GM04503 (cell line): ENCODE data around the gene SWSAP1.
A peak's percentile ranks its signal among the peaks of the same experiment; 100 is the strongest.
"Not testable (repeated sequence)": the region's sequence is repeated elsewhere in the genome, so short reads cannot be mapped to it uniquely, and the experiment has no call there.

Experiments used
- DNase-seq: peaks from one replicate; pipeline ENCODE4 v3.0.0-alpha.2; 2012; ENCODE audit warnings: low read depth

SWSAP1 gene

DNA sequence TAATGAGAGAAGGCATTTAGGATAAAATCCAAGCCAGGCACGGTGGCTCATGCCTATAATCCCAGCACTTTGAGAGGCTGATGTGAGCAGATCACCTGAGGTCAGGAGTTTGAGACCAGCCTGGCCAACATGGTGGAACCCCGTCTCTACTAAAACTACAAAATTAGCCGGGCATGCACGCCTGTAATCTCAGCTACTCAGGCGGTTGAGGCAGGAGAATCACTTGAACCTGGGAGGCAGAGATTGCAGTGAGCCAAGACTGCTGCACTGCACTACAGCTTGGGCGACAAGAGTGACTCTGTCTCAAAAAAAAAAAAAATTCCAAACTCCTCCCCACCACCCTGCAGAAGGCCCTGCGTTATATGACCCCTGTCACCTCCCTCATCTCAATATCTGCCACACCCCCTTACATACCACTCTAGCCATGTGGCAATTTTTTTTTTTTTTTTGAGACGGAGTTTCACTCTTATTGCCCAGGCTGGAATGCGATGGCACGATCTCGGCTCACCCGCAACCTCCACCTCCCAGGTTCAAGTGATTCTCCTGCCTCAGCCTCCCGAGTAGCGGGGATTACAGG is 4.9 kb downstream of the SWSAP1 start:
- DNase-seq: not testable (repeated sequence)

DNA sequence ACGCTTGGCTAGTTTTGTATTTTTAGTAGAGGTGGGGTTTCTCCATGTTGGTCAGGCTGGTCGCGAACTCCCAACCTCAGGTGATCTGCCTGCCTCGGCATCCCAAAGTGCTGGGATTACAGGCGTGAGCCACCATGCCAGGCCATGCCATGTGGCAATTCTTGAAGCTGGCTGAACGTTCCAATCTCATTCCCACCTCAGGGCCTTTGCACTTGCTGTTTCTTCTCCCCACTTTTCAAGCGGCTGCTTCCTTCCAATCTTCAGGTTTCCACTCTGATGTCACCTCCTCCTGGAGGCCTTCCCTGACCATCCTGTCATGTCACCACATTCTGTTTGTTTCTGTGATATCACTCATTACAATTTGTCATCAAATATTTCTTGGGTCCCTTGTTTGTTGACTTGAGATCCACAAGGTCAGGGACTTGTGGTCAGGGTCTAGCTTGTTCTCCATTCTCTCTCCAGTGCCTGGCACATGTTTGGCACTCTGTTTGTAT is 5.4 kb downstream of the SWSAP1 start:
- DNase-seq: no peak

GRCh38 chr19:11380653-11381537 is 6.4 kb downstream of the SWSAP1 start:
- peak; percentile 73 for DNase-seq

DNA sequence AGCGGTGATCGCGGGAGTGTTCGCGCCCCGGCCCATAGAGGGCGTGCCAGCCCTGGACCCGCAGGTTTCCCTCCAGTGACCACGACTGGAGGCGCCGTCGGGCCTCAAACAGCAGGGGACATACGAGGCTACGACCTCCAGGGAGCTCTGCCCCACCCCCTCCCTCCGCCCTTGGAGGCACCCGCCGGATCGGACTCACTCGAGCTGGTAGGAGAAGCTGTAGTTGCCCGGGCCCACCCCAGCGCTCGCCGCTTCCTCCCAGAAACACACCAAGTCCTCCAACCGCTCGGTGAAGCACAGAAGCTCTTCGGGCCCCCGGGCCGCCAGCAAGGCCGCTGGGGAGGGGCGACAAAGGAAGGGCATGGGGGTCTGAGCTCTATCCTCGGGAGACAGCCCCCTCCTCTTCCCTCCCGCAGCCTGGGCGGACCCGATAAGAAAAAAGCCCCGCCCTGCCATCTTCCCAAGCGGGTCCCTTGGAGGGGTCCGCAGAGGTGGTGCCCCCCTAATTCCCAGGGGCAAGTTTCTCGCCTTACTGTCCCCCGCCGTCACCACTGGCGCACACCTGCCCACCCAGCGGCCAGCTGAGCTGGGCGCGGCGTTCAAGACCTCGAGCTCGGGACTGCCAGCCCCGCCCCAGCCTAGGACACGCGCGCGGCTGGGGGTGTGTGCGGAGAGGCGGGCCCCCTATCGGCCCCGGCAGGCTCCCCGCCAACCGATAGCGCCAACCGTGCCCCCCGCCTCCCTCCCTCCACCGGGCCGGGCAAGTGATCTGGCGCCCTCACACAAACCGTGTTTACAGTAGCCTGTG is 8.6 kb downstream of the SWSAP1 start:
- DNase-seq: no peak

- DNase-seq: no peak
These were observed 9.2 kb downstream of the SWSAP1 start for GRCh38 chr19:11383706-11384048.

DNA sequence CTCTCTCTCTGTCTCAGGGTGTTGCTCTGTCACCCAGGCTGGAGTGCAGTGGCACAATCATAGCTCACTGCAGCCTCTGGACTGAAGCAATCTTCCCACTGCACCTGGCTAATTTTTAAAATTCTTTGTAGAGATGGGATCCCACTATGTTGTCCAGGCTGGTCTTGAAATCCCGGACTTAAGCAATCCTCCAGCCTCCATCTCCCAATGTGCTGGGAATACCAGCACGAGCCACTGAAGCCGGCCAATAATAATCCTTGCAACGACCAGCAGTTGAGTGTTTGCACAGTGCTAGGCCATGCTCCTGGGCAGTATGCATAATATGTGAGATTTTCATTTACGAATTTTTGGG is 10.3 kb downstream of the SWSAP1 start:
- no peak for DNase-seq

DNA sequence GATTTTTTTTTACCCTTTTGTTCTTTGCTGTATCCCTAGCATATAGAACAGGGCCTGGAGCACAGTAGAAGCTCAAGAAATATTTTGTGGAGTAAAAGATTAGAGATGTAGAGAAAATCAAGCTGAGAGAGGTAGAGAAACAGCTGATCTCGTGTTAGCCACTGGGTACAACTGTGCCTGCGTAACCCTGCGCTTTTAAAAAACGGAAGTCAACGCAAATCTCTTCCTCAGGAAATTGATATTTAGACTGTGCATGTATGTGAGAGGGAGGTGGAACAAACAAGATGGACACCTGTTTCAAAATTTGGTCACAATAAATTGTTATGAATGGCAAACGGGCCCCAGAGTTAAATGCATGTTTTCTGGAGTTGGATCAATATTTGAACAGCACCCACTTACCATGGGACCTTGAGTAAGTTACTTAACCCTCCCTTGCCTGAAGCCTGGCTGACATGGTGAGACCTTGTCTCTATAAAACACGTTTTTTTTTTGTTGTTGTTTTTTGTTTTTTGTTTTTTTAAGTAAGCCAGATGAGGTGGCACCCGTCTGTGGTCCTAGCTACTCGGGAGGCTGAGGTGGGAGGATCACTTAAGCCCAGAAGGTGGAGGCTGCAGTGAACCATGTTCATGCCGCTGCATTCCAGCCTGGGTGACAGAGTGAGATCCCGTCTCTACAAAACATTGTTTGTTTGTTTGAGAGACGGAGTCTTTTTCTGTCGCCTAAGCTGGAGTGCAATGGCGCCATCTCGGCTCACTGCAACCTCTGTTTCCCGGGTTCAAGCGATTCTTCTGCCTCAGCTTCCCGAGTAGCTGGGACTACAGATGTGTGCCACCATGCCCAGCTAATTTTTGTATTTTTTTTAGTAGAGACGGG is 12.9 kb downstream of the SWSAP1 start:
- no peak for DNase-seq

- DNase-seq: no peak
These were observed 15.9 kb downstream of the SWSAP1 start for GRCh38 chr19:11390359-11390758.

DNA sequence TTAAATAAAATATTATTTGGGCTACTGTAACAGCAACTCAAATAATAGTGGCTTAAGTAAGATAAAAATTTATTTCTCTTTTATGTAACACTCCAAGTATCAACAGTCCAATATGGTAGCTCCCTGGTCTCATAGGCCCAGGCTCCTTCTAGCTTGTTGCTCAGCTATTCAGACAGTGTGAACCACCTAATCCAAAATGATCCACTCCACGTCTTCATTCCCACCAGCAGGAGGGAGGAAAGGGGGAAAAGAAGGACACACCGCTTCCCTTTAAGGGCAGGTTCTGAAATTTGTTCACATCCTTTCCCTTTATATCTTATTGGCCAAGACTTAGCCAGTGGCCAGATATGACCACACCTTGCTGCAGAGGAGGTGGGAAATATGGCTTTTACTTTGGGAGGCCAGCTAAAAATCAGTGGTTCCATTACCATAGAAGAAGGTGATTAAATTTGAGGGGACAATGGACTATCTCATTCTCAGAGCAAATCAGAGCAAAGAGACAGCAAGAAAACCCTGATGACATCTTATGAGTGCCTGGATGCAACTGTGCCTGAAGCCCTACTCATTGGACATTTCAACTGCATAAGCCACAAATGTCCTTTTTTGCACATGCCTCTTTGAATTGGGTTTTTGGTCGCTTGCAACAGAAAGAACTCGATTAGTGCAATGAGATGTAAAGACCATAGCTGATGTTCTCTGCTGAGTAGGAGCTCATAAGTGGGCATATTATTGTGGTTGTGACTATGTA is 16.6 kb downstream of the SWSAP1 start:
- DNase-seq: no peak

DNA sequence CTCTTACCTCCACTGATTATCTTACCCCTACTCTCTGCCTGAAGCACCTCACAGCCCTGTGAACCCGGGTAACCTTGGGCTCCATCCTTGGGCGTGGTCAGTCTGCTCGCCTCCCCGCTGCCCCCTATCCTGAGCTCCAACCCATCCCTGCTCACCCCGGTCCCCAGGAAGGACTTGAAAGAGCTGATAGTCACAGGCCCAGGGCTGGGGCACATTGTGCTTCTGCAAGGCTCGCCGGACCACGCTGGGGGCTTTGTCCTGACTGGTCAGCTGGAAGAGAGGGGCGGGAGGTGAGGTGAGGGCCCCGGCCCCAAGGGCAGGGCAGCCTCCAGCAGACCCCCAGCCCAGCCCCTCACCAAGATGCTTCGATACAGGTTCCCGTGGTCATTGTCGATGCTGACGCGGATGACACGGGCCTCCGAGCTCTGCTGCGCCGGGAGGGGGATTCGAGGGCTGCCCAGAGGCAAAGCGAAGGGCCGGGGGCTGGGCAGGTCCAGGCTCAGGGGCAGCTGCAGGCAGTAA is 22.7 kb downstream of the SWSAP1 start:
- no peak for DNase-seq

GRCh38 chr19:11399667-11400066 is 25.2 kb downstream of the SWSAP1 start:
- no peak for DNase-seq

DNA sequence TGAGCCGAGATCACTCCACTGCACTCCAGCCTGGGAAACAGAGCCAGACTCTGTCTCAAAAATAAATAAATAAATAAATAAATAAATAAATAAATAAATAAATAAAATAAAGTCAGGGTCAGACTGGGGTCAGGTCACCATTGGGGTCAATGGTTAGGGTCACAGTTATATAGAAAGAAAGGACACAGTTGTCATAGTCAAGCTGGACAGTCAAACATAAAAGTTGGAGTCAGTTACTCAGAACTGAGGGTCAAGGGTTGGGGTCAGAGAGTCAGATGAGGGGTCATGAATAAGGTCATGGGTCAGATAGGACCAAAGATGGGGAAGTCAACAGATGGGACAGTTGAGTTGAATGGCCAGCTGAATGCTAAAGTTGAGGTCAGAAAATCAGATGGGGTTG is 26.3 kb downstream of the SWSAP1 start:
- no peak for DNase-seq

DNA sequence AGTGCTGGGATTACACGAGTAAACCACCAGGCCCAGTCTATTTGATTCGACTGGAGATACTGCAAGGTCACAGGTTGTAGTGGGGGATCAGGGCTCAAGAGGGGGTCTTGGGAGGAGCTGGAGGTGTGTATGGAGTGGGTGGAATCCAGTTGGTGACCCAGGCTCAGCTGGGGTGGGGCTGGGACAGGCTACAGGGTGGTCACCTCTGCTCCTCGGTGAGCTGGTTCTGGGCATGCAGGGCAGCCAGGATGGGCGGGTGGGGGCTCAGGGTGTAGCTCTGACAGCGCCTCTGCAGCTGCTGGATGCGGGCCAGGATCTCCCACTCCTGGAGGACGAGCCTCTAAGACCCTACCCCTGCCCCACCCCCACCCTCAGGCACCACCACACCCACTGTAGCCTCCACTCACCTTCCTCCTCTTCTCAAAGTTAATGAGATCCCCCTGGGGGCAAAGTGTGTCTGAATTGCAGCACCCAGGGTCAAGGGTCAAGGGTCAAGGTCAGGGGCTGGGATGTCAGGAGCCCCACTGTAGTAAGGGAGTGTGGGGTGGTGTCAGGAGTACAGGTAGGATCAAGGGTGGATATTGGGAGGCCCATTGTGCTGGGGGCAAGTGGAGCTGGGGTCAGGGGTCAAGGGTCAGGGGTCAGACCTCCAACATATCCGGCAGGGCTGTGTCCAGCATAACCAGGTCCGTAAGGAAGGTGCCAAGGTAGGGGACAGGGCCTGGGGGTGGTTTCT is 27.5 kb downstream of the SWSAP1 start:
- no peak for DNase-seq

- DNase-seq: no peak
These were observed 30.2 kb downstream of the SWSAP1 start for GRCh38 chr19:11404588-11405222.

DNA sequence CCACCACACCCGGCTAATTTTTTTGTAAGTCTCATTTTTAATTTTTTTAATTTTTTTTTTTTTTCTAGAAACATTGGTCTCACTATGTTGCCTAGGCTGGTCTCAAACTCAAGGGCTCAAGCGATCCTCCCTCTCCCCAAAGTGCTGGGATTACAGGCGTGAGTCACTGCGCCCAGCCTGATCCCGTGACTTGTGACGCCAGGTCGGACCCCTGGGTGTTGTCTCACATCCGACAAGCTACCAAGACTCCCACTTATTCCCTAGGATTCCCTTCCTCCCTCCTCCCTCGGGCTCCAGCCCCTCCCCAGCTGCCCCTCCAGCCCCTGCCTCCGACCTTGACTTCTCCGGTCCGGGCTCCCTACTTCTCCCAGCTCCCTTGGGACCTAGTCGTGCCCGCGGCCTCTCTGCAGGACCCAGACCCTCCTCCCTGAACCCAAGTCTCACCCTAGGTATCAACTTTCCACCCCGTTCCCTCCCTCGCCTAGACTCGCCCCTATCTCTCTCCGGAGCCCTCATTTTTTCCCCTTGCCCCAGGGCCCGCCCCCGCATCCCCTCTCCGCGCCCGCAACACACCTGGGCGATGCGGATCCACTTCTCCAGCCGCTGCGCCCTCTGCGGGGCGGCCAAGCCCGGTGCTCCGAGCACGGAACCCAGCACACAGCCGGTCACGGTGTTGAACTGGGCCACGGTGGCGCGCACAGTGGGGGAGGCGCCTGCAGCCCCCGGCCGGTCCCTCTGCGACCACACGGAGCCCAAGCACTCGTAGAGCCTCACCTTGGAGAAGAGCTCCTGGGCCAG is 31.6 kb downstream of the SWSAP1 start:
- no peak for DNase-seq

GRCh38 chr19:11406703-11407236 is 32.3 kb downstream of the SWSAP1 start:
- not testable (repeated sequence) for DNase-seq

- DNase-seq: no peak
These were observed 34.1 kb downstream of the SWSAP1 start for GRCh38 chr19:11408591-11408990.

DNA sequence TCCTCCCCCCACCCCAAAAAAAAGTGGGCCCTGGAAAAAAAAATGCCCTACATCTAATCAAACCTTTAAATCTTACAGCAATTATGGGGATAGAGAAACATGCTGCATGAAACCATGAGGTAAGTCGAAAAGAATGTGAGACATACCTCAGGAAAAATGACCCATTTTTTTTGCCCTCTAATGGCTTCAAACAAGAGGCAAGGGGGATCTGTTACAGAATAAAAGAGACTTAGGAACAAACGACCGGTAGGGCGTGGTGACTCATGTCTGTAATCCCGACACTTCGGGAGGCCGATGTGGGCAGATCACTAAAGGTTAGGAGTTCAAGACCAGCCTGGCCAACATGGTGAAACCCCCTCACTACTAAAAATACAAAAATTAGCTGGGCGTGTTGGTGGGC is 36.2 kb downstream of the SWSAP1 start:
- DNase-seq: no peak

- DNase-seq: no peak
These were observed 40.1 kb downstream of the SWSAP1 start for GRCh38 chr19:11414544-11414943.
